Measurements from ENCODE around the gene OR12D1.
A peak's percentile ranks its signal among the peaks of the same experiment; 100 is the strongest.

- TF ChIP-seq CTCF (IDR thresholded peaks at IDR 0.05; ENCODE audit: poor library complexity) (peak; percentile 36), EZH2 (IDR thresholded peaks at IDR 0.05; ENCODE audit: borderline replicate concordance) (no peak)
Measured at GRCh38 chr6:29376003-29376402, 38.7 kb upstream of the OR12D1 start.
